Measurements from ENCODE around the gene ZMYM4. TPM values are rescaled to one million over a fixed set of nuclear protein-coding genes. Genes with fewer than 3 reads are reported as not detected.

Gene ZMYM4
- total and polyA plus RNA-seq, 10 of the 15 experiments (the other 5 are each of a cell fraction or from before 2014, with no cell fraction given): 8.0 to 37.0 (median 28.1) TPM

- Histone ChIP-seq H3K4me2 (ENCODE audit: control insufficient read depth, insufficient read depth) (no peak overlapping the region), H3K9ac (ENCODE audit: control insufficient read depth, insufficient read depth, low read length) (no peak overlapping the region), H3K4me3 (no peak overlapping the region), H3K27me3 (replicated peaks in 1 of 2; ENCODE audit: control insufficient read depth in 2 of 2, insufficient read depth in 2 of 2, low read length in 1 of 2) (no peaks in the 10 kb centered on the region), H3K79me2 (ENCODE audit: control insufficient read depth, insufficient read depth, low read length) (no peaks in the 10 kb centered on the region; the same call in 1 of the 2 replicates), H2AFZ (ENCODE audit: control insufficient read depth, low read depth, low read length) (no peak overlapping the region), H3K27ac (ENCODE audit: control insufficient read depth, insufficient read depth) (no peak overlapping the region), H3K9me3 (replicated peaks; ENCODE audit: control insufficient read depth, insufficient read depth, low read length) (no peaks in the 10 kb centered on the region), H3K4me1 (ENCODE audit: control insufficient read depth, insufficient read depth, low read length) (no peaks in the 10 kb centered on the region), H4K20me1 (ENCODE audit: control insufficient read depth, insufficient read depth) (no peaks in the 10 kb centered on the region), H3K36me3 (ENCODE audit: control insufficient read depth in 2 of 2, insufficient read depth in 2 of 2, low read length in 1 of 2) (no peaks in the 10 kb centered on the region)
- POLR2A ChIA-PET: no interaction called here
- in situ Hi-C loops (cut with MboI) (no loop called here), intact Hi-C loops (cut with micrococcal nuclease; ENCODE audit: unreplicated experiment) (no loop called here)
- WGBS (ENCODE audit: insufficient coverage, insufficient replicate concordance, low lambda C conversion rate, missing lambda C conversion rate): 100% methylated on average over 3 of the region's 3 CpGs
- ATAC-seq (no peak), DNase-seq (ENCODE audit: low read depth, low spot score) (no peak), FAIRE-seq (no peak)
- RAD21 ChIA-PET (ENCODE audit: unreplicated experiment): no interaction called here
- CTCF ChIA-PET: no interaction called here
- TF ChIP-seq TCF12 (IDR thresholded peaks at IDR 0.05; ENCODE audit: low read depth, low read length) (no peak), RELA (IDR thresholded peaks at IDR 0.05; ENCODE audit: borderline replicate concordance, partially characterized antibody) (no peak), TARDBP (IDR thresholded peaks at IDR 0.05; ENCODE audit: borderline replicate concordance) (no peak), JUNB (IDR thresholded peaks at IDR 0.05) (no peak), POU2F2 (IDR thresholded peaks at IDR 0.05; ENCODE audit: borderline replicate concordance, low read depth, low read length) (no peak), ZBTB4 (CRISPR knock-in tag; IDR thresholded peaks at IDR 0.05) (no peak), NFYB (IDR thresholded peaks at IDR 0.05; ENCODE audit: insufficient read depth, low read depth, low read length) (no peak), ZNF592 (IDR thresholded peaks at IDR 0.05) (no peak), SMAD5 (IDR thresholded peaks at IDR 0.05; ENCODE audit: low read depth) (no peak), EP300 (IDR thresholded peaks at IDR 0.05; ENCODE audit: borderline replicate concordance in 1 of 2, control insufficient read depth in 1 of 2, low read depth in 2 of 2, low read length in 2 of 2) (no peak), WRNIP1 (IDR thresholded peaks at IDR 0.05; ENCODE audit: borderline replicate concordance, low read depth, low read length) (no peak), PRDM15 (CRISPR knock-in tag; IDR thresholded peaks at IDR 0.05) (no peak), ZNF24 (IDR thresholded peaks at IDR 0.05) (no peak), CREM (IDR thresholded peaks at IDR 0.05; ENCODE audit: low read depth) (no peak), EZH2 (IDR thresholded peaks at IDR 0.05; ENCODE audit: borderline replicate concordance, control insufficient read depth, low read depth, low read length) (no peak)
- BruUV-seq (replicated peaks): no TSS peak
- SMC1A ChIA-PET (ENCODE audit: uncharacterized antibody, unreplicated experiment): no interaction called here
Measured at GRCh38 chr1:35305383-35305782, 36.9 kb downstream of the ZMYM4 start.

All from GM12878 (cell line).